SK-N-SH (cell line): ENCODE data around the gene LBX1. TPM values are rescaled to one million over a fixed set of nuclear protein-coding genes. Genes with fewer than 3 reads are reported as not detected.

ENCODE experiments used
- CTCF ChIA-PET: fragments of 300-600, 350-600 bp; formaldehyde crosslinking; extraction: SDS; loops from one replicate; lab custom pipeline; 2021; lab: Yijun Ruan, JAX
- POLR2A ChIA-PET: fragments of 350-600 bp; sonication (Branson Sonifier 250); formaldehyde crosslinking; extraction: SDS; loops from one replicate; lab custom pipeline; 2020; ENCODE audit warnings: antibody characterized with exemption, inconsistent platforms; lab: Yijun Ruan, JAX
- DNase-seq: peaks from one replicate; pipeline ENCODE4 v3.0.0; 2012
- H2AFZ ChIP-seq: fragments of 200-600 bp; sonication (generic); 2 replicates; pipeline ENCODE4 v1.8.1; 2016; ENCODE audit warnings: antibody characterized with exemption, mild to moderate bottlenecking, low read depth
- H3F3A ChIP-seq: fragments of 200-600 bp; sonication (generic); replicated peaks from 2 replicates; pipeline ENCODE3; 2016; ENCODE audit warnings: antibody characterized with exemption, mild to moderate bottlenecking; ENCODE audit not compliant: insufficient read depth
- H3K27ac ChIP-seq, 2 experiments: fragments of 200-500 bp in 1 of 2; fragments of 200-600 bp in 1 of 2; sonication (Bioruptor generic) in 1 of 2; sonication (generic), shearing (Covaris generic) in 1 of 2; 2 replicates each; pipeline versions ENCODE4 v1.5.1 to v1.6.1; 2014 to 2016; ENCODE audit warnings: low read depth in 2 of 2, inconsistent platforms in 1 of 2, low read length in 1 of 2, mild to moderate bottlenecking in 1 of 2, mixed read lengths in 1 of 2
- H3K27me3 ChIP-seq: fragments of 200-600 bp; sonication (generic), shearing (Covaris generic); 2 replicates; pipeline ENCODE4 v1.6.1; 2016; ENCODE audit warnings: mixed run types; ENCODE audit not compliant: insufficient read depth
- H3K36me3 ChIP-seq, 2 experiments: fragments of 200-500 bp in 1 of 2; fragments of 200-600 bp in 1 of 2; sonication (Bioruptor generic) in 1 of 2; sonication (generic) in 1 of 2; replicated peaks in 1 of 2; 2 replicates each; pipeline versions ENCODE3 to v1.5.1; 2014 to 2016; ENCODE audit warnings: low read length in 1 of 2, mild to moderate bottlenecking in 1 of 2; ENCODE audit not compliant: insufficient read depth in 2 of 2, control insufficient read depth in 1 of 2
- H3K4me1 ChIP-seq, 2 experiments: fragments of 200-500 bp in 1 of 2; fragments of 200-600 bp in 1 of 2; sonication (Bioruptor generic) in 1 of 2; sonication (generic), shearing (Covaris generic) in 1 of 2; 2 replicates each; pipeline versions ENCODE4 v1.5.1 to v1.6.1; 2014 to 2016; ENCODE audit warnings: low read depth in 1 of 2, low read length in 1 of 2, mixed run types in 1 of 2; ENCODE audit not compliant: insufficient read depth in 2 of 2, control insufficient read depth in 1 of 2
- H3K4me2 ChIP-seq: fragments of 200-600 bp; sonication (generic), shearing (Covaris generic); 2 replicates; pipeline ENCODE4 v1.6.1; 2017; ENCODE audit warnings: mixed run types
- H3K4me3 ChIP-seq, 2 experiments: fragments of 200-500 bp in 1 of 2; fragments of 200-600 bp in 1 of 2; sonication (Bioruptor generic) in 1 of 2; sonication (generic), shearing (Covaris generic) in 1 of 2; 2 replicates each; pipeline versions ENCODE4 v1.5.1 to v1.8.1; 2014 to 2016; ENCODE audit warnings: low read depth in 2 of 2, inconsistent platforms in 1 of 2, low read length in 1 of 2, mild to moderate bottlenecking in 1 of 2, mixed read lengths in 1 of 2, moderate library complexity in 1 of 2
- H3K79me2 ChIP-seq: fragments of 200-600 bp; sonication (generic); 2 replicates; pipeline ENCODE4 v1.8.1; 2017; ENCODE audit warnings: mild to moderate bottlenecking; ENCODE audit not compliant: insufficient read depth
- H3K9ac ChIP-seq: fragments of 200-600 bp; sonication (generic); 2 replicates; pipeline ENCODE4 v1.6.1; 2017; ENCODE audit warnings: mixed run types
- H3K9me2 ChIP-seq: fragments of 200-600 bp; sonication (generic); 2 replicates; pipeline ENCODE4 v1.6.1; 2017; ENCODE audit warnings: mixed run types
- H3K9me3 ChIP-seq: fragments of 200-600 bp; sonication (generic); 2 replicates; pipeline ENCODE4 v1.6.1; 2017; ENCODE audit warnings: mixed run types, mild to moderate bottlenecking, moderate library complexity
- H4K20me1 ChIP-seq: fragments of 200-600 bp; sonication (generic); 2 replicates; pipeline ENCODE4 v1.6.1; 2017; ENCODE audit warnings: mild to moderate bottlenecking, mixed run types; ENCODE audit not compliant: insufficient read depth
- CHD2 ChIP-seq: fragments of 150-350 bp; IDR thresholded peaks from 2 replicates; pipeline ENCODE4 v1.6.1; 2018; ENCODE audit warnings: low read length; ENCODE audit not compliant: partially characterized antibody
- EZH2phosphoT487 ChIP-seq: fragments of 200-600 bp; sonication (generic); IDR thresholded peaks from 2 replicates; pipeline ENCODE4 v1.6.1; 2017; ENCODE audit warnings: low read depth, mixed run types, mild to moderate bottlenecking, antibody characterized with exemption, moderate library complexity, borderline replicate concordance
- FOXJ3 ChIP-seq: sonication (generic); formaldehyde crosslinking; IDR thresholded peaks from 2 replicates; pipeline ENCODE4 v1.5.1; 2020; ENCODE audit warnings: mild to moderate bottlenecking, missing genetic modification reagents
- FOXM1 ChIP-seq: IDR thresholded peaks from 2 replicates; pipeline ENCODE4 v1.4.0; 2012; ENCODE audit warnings: low read depth, mild to moderate bottlenecking
- GABPA ChIP-seq: IDR thresholded peaks from 2 replicates; pipeline ENCODE4 v1.4.0; 2012; ENCODE audit warnings: low read depth, mild to moderate bottlenecking
- JUND ChIP-seq: IDR thresholded peaks from 2 replicates; pipeline ENCODE4 v1.4.0; 2012
- MXI1 ChIP-seq: IDR thresholded peaks from 2 replicates; pipeline ENCODE4 v1.6.1; 2012; ENCODE audit warnings: mild to moderate bottlenecking, low read depth, low read length, improper control_type of control experiment
- NFIC ChIP-seq: IDR thresholded peaks from 2 replicates; pipeline ENCODE4 v1.4.0; 2012; ENCODE audit warnings: borderline replicate concordance
- NRF1 ChIP-seq: IDR thresholded peaks from 2 replicates; pipeline ENCODE4 v1.6.1; 2012; ENCODE audit warnings: low read depth, mild to moderate bottlenecking, low read length
- PBX3 ChIP-seq: IDR thresholded peaks from 2 replicates; pipeline ENCODE4; 2012
- POLR2AphosphoS5 ChIP-seq: IDR thresholded peaks from 2 replicates; pipeline ENCODE4 v1.6.1; 2012; ENCODE audit warnings: low read depth, low read length
- SMC3 ChIP-seq: IDR thresholded peaks from 2 replicates; pipeline ENCODE4 v1.6.1; 2012; ENCODE audit warnings: low read depth, low read length, improper control_type of control experiment
- TEAD4 ChIP-seq: IDR thresholded peaks from 2 replicates; pipeline ENCODE4 v1.4.0; 2012; ENCODE audit warnings: mild to moderate bottlenecking, borderline replicate concordance; ENCODE audit not compliant: insufficient read depth
- YY1 ChIP-seq: IDR thresholded peaks from 2 replicates; pipeline ENCODE4 v1.4.0; 2012; ENCODE audit warnings: low read depth, mild to moderate bottlenecking
- WGBS: methylation state at CpG from one replicate; pipeline ENCODE4 v1.1.6; 2017; ENCODE audit warnings: low lambda C conversion rate; 5-methylcytosine and 5-hydroxymethylcytosine counted together
- polyA plus RNA-seq, 3 experiments: library from polyadenylated mRNA; depleted of rRNA; stranded (reverse); fragments of >200 nt; gene quantifications; 2 replicates each; pipeline ENCODE4 v1.2.3, GENCODE V29; 2012

LBX1 gene
- polyA plus RNA-seq, 1 of the 3 experiments (the other 2 are of a cell fraction), result not detected

- CTCF ChIA-PET, result interaction anchor here (0.9 to 8.0 kb wide), 7 partner anchors 11 to 343 kb away, joined by 3 to 128 read pairs (median 4); no protein-coding TSS in a partner anchor
- peak overlapping the region in 1 of 2 experiments; percentile 20; a peak in 1 of 4 replicates for H3K4me3 ChIP-seq
These were observed 2.5 kb downstream of the LBX1 start for GRCh38 chr10:101226491-101227428.

GRCh38 chr10:101225846-101226421 is 3.3 kb downstream of the LBX1 start:
- no peak overlapping the region for H2AFZ ChIP-seq
- H3K9me2 ChIP-seq, result no peaks in the 10 kb centered on the region
- no peaks in the 10 kb centered on the region for H3K36me3 ChIP-seq
- no peaks in the 10 kb centered on the region for H3K79me2 ChIP-seq
- DNase-seq, result no peak
- POLR2A ChIA-PET, result interaction anchor here (0.6 kb wide), 1 partner anchor 643 kb away, joined by 3 read pairs; no protein-coding TSS in a partner anchor
- TF ChIP-seq YY1 (no peak), SMC3 (no peak), FOXJ3 (no peak), MXI1 (no peak), PBX3 (no peak), EZH2phosphoT487 (0 out of 2 replicates have a peak, but pooled peaks have one; percentile 37), NFIC (no peak), TEAD4 (no peak)
- TF ChIP-seq, all 33 proteins: peak for 1
- 22% methylated on average over 20 of the region's 23 CpGs for WGBS
- no peaks in the 10 kb centered on the region for H3K9me3 ChIP-seq
- H4K20me1 ChIP-seq, result peaks cover 10% of the 10 kb centered on the region; the same call in 1 of the 2 replicates
- H3K27me3 ChIP-seq, result peaks cover 93% of the 10 kb centered on the region
- no peak overlapping the region for H3K27ac ChIP-seq
- peak overlapping the region; percentile 74; the same call in 1 of the 2 replicates for H3K4me2 ChIP-seq
- H3K9ac ChIP-seq, result no peak overlapping the region
- H3F3A ChIP-seq, result no peaks in the 10 kb centered on the region
- H3K4me1 ChIP-seq, result peaks cover 0 to 16% of the 10 kb centered on the region in 2 experiments; a peak in 1 of 4 replicates
- CTCF ChIA-PET, result interaction anchor here (1.1 to 8.0 kb wide), 5 partner anchors 10 to 269 kb away, joined by 3 to 128 read pairs (median 4); no protein-coding TSS in a partner anchor
- H3K4me3 ChIP-seq, result no peak overlapping the region

More at GRCh38 chr10:101226491-101227428, 2.5 kb downstream of the LBX1 start:
- no peak overlapping the region for H3K27ac ChIP-seq
- TF ChIP-seq POLR2AphosphoS5 (no peak), JUND (no peak), CHD2 (no peak), NRF1 (no peak), FOXM1 (no peak), GABPA (no peak)
- TF ChIP-seq, all 33 proteins: peak for 0
- Histone ChIP-seq H2AFZ (no peak overlapping the region), H3K4me2 (peak overlapping the region; percentile 33; the same call in 1 of the 2 replicates), H3K4me1 (peaks cover 0 to 16% of the 10 kb centered on the region in 2 experiments; a peak in 1 of 4 replicates), H3K27me3 (peaks cover 96% of the 10 kb centered on the region), H3K9me3 (no peaks in the 10 kb centered on the region), H3K9ac (no peak overlapping the region), H3K9me2 (no peaks in the 10 kb centered on the region), H4K20me1 (peaks cover 10% of the 10 kb centered on the region; the same call in 1 of the 2 replicates), H3F3A (no peaks in the 10 kb centered on the region), H3K79me2 (no peaks in the 10 kb centered on the region), H3K36me3 (no peaks in the 10 kb centered on the region)
- WGBS, result 22% methylated on average over 33 of the region's 67 CpGs
- POLR2A ChIA-PET, result interaction anchor here (0.6 kb wide), 1 partner anchor 644 kb away, joined by 3 read pairs; no protein-coding TSS in a partner anchor
- DNase-seq, result peak; percentile 68
